ENCODE data around the gene HHIP.

GRCh38 chr4:144658015-144658567, 12.1 kb downstream of the HHIP start:
- TF ChIP-seq, protein P1, sequence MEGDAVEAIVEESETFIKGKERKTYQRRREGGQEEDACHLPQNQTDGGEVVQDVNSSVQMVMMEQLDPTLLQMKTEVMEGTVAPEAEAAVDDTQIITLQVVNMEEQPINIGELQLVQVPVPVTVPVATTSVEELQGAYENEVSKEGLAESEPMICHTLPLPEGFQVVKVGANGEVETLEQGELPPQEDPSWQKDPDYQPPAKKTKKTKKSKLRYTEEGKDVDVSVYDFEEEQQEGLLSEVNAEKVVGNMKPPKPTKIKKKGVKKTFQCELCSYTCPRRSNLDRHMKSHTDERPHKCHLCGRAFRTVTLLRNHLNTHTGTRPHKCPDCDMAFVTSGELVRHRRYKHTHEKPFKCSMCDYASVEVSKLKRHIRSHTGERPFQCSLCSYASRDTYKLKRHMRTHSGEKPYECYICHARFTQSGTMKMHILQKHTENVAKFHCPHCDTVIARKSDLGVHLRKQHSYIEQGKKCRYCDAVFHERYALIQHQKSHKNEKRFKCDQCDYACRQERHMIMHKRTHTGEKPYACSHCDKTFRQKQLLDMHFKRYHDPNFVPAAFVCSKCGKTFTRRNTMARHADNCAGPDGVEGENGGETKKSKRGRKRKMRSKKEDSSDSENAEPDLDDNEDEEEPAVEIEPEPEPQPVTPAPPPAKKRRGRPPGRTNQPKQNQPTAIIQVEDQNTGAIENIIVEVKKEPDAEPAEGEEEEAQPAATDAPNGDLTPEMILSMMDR (IDR thresholded peaks at IDR 0.05; ENCODE audit: low read length), result no peak
- no peak for TF ChIP-seq EZH2 (IDR thresholded peaks at IDR 0.05; ENCODE audit: borderline replicate concordance, low read length)
